Kidney epithelial cell (primary cell): Measurements from ENCODE around the gene FBRS. TPM values are rescaled to one million over a fixed set of nuclear protein-coding genes. Genes with fewer than 3 reads are reported as not detected.

Source experiments
- DNase-seq: peaks from one replicate; pipeline ENCODE4 v3.0.0-alpha.2; 2010; ENCODE audit warnings: low read depth
- H3K27me3 ChIP-seq: 2 replicates; pipeline ENCODE4 v1.6.0; 2011; ENCODE audit warnings: low read length; ENCODE audit not compliant: control insufficient read depth, insufficient read depth
- H3K36me3 ChIP-seq: 2 replicates; pipeline ENCODE4 v1.5.1; 2011; ENCODE audit warnings: low read length; ENCODE audit not compliant: control insufficient read depth, insufficient read depth
- H3K4me3 ChIP-seq: 2 replicates; pipeline ENCODE4 v1.5.1; 2011; ENCODE audit warnings: low read depth, mild to moderate bottlenecking, control low read depth, low read length
- total RNA-seq: library from RNA; depleted of rRNA; stranded (reverse); fragments of >200 nt; gene quantifications from 2 replicates; pipeline ENCODE4 v1.2.3, GENCODE V29; 2015
- TF ChIP-seq, protein P1 (sequence below): IDR thresholded peaks from 2 replicates; pipeline ENCODE4 v1.5.1; 2011; ENCODE audit warnings: mild to moderate bottlenecking, moderate library complexity, low read length, control low read depth, inconsistent platforms; ENCODE audit not compliant: insufficient read depth, poor library complexity, severe bottlenecking

Gene FBRS
- total RNA-seq, 1 donor from 2014 or later: 47.2 TPM

DNA sequence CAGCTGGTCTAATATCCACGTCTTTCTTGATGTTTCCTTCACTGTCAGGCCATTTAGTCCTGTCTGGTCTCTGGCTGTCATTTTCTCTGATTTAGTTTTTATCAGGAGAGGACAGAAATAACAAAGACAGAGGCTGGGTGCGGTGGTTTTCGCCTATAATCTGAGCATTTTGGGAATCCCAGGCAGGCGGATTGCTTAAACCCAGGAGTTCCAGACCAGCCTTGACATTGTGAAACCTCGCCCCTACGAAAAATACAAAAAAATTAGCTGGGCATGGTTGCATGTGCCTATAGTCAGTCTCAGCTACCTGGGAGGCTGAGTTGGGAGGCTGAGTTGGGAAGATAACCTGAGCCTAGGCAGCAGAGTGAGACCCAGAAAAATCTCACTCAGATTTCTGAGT is 47.8 kb downstream of the FBRS start:
- Histone ChIP-seq H3K4me3 (no peak overlapping the region), H3K36me3 (peaks cover 9% of the 10 kb centered on the region), H3K27me3 (no peaks in the 10 kb centered on the region)
- TF ChIP-seq, protein P1, sequence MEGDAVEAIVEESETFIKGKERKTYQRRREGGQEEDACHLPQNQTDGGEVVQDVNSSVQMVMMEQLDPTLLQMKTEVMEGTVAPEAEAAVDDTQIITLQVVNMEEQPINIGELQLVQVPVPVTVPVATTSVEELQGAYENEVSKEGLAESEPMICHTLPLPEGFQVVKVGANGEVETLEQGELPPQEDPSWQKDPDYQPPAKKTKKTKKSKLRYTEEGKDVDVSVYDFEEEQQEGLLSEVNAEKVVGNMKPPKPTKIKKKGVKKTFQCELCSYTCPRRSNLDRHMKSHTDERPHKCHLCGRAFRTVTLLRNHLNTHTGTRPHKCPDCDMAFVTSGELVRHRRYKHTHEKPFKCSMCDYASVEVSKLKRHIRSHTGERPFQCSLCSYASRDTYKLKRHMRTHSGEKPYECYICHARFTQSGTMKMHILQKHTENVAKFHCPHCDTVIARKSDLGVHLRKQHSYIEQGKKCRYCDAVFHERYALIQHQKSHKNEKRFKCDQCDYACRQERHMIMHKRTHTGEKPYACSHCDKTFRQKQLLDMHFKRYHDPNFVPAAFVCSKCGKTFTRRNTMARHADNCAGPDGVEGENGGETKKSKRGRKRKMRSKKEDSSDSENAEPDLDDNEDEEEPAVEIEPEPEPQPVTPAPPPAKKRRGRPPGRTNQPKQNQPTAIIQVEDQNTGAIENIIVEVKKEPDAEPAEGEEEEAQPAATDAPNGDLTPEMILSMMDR: no peak
- no peak for DNase-seq

DNA sequence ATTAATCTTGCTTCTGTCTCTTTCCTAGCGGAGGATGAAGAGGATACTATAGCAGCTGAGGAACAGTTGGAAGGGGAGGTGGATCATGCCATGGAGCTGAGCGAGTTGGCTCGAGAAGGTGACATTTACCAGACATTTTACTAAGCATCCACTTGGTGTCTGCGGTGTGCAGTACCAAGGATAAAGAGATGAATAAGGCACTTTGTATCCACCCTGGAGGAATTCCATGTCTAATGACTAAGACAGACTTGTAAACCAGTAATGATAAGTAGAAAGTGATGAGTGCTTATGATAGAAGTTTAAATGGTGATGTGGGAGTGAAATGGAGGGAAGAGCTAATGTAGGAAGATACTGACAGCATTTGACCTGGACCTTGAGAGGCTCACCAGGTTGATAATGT is 52.7 kb downstream of the FBRS start:
- Histone ChIP-seq H3K36me3 (peaks cover 6% of the 10 kb centered on the region), H3K4me3 (no peak overlapping the region), H3K27me3 (no peaks in the 10 kb centered on the region)
- TF ChIP-seq, protein P1: no peak
- no peak for DNase-seq

DNA sequence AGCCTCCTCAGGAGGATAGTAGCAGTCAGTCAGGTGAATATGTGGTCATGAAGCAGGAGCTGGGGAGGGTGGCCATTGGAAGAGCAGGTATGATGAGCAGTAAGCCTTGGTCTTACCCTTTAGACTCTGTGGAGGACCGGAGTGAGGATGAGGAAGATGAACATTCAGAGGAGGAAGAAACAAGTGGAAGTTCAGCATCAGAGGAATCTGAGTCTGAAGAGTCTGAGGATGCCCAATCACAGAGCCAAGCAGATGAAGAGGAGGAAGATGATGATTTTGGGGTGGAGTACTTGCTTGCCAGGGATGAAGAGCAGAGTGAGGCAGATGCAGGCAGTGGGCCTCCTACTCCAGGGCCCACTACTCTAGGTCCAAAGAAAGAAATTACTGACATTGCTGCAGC is 53.5 kb downstream of the FBRS start:
- peaks cover 9% of the 10 kb centered on the region for H3K36me3 ChIP-seq
- no peak overlapping the region for H3K4me3 ChIP-seq
- TF ChIP-seq, protein P1: no peak
- H3K27me3 ChIP-seq: no peaks in the 10 kb centered on the region
- DNase-seq: no peak

DNA sequence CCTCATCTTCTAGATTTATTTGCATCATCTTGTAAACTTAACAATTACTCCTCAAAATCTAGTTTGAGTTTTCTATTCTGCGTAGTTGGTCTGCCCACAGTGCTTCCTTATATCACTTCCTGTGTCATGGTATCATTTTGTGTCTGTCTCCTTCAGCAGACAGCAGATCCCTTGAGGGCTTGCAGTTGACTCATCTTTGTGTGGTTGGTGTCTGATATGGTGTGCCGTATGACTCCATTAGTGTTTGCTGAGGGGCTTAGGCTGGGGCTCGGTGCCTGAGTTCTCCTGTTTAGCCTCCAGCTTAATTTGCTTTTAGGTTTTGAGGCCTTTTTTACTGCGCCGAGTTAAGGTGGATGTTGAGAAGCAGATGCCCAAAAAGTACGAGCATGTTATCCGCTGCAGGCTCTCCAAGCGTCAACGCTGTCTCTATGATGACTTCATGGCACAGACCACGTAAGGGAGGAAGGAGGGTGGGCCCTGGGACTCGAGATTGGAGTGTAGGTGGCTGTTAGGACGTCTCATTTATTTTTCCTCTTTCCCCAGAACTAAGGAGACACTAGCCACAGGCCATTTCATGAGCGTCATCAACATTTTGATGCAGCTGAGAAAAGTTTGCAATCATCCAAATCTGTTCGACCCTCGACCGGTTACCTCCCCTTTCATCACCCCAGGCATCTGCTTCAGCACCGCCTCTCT is 57.7 kb downstream of the FBRS start:
- Histone ChIP-seq H3K4me3 (no peak overlapping the region), H3K36me3 (peaks cover 5% of the 10 kb centered on the region), H3K27me3 (no peaks in the 10 kb centered on the region)
- DNase-seq: no peak
- TF ChIP-seq, protein P1: no peak

DNA sequence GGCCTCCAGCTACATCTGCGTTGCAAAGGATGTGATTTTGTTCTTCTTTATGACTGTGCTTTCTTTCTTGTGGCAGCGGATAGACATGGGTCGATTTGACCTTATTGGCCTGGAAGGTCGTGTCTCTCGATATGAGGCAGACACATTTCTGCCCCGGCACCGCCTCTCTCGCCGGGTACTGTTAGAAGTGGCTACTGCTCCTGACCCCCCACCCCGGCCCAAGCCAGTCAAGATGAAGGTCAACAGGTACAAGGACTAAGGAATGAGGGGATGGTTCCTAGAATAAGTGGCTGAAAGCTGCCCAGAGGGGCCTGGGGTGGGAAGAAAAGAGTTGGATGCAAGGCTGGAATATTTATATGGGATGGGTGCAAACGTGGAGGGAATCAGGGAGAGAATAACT is 61.9 kb downstream of the FBRS start:
- Histone ChIP-seq H3K36me3 (peaks cover 9% of the 10 kb centered on the region), H3K27me3 (no peaks in the 10 kb centered on the region), H3K4me3 (no peak overlapping the region)
- DNase-seq: no peak
- TF ChIP-seq, protein P1: no peak

Other genes starting within 250 kb of the FBRS start
- 42.1 and 50.5 TPM in 2 replicates for gene DCTPP1, start 228.4 kb upstream of the FBRS start, total RNA-seq
- gene SEPHS2, start 212.6 kb upstream of the FBRS start, total RNA-seq: 45.2 and 51.3 TPM in 2 replicates
- gene ITGAL, start 185.7 kb upstream of the FBRS start, total RNA-seq: 0.04 TPM in 1 of 2 replicates, not detected in the other
- gene ZNF768, start 131.9 kb upstream of the FBRS start, total RNA-seq: 50.9 and 59.5 TPM in 2 replicates
- 9.9 and 12.5 TPM in 2 replicates for gene ZNF747, start 123.6 kb upstream of the FBRS start, total RNA-seq
- gene ZNF764, start 100.1 kb upstream of the FBRS start, total RNA-seq: 8.5 and 9.2 TPM in 2 replicates
- gene ZNF688, start 86.7 kb upstream of the FBRS start, total RNA-seq: 9.2 and 16.6 TPM in 2 replicates
- gene ZNF785, start 72.7 kb upstream of the FBRS start, total RNA-seq: 8.8 and 9.7 TPM in 2 replicates
- gene ZNF689, start 48.0 kb upstream of the FBRS start, total RNA-seq: 12.3 and 13.8 TPM in 2 replicates
- gene PRR14, start 7.5 kb upstream of the FBRS start, total RNA-seq: 22.6 and 24.3 TPM in 2 replicates
- 15.5 and 18.1 TPM in 2 replicates for gene SRCAP, start 40.7 kb downstream of the FBRS start, total RNA-seq
- gene PHKG2, start 90.0 kb downstream of the FBRS start, total RNA-seq: 23.6 and 32.3 TPM in 2 replicates
- 1.6 and 5.7 TPM in 2 replicates for gene CFAP119, start 103.6 kb downstream of the FBRS start, total RNA-seq
- gene RNF40, start 103.9 kb downstream of the FBRS start, total RNA-seq: 101 and 130 TPM in 2 replicates
- gene ZNF629, start 128.8 kb downstream of the FBRS start, total RNA-seq: 22.8 and 23.9 TPM in 2 replicates
- 43.1 and 46.3 TPM in 2 replicates for gene BCL7C, start 235.6 kb downstream of the FBRS start, total RNA-seq
- gene CTF1, start 238.2 kb downstream of the FBRS start, total RNA-seq: 1.4 and 2.1 TPM in 2 replicates